T-cell (primary cell): Measurements from ENCODE around the gene AVP. TPM values are rescaled to one million over a fixed set of nuclear protein-coding genes. Genes with fewer than 3 reads are reported as not detected.

Experiments
- ATAC-seq, 4 experiments: fragments of 200-7000 bp in 3 of 4; fragments of 150-1000 bp in 1 of 4; cut with Tn5 transposase; replicated peaks in 1 of 4; 1 replicate in 3 of 4; 2 replicates in 1 of 4; pipeline ENCODE4 v1.10.0; 2021; ENCODE audit warnings: moderate library complexity in 3 of 4, mild to moderate bottlenecking in 2 of 4, moderate number of reproducible peaks in 1 of 4
- CTCF ChIA-PET, 2 donors: fragments of 300-600 bp; sonication (Branson Sonifier 250); formaldehyde crosslinking; loops; one replicate each; lab custom pipeline; 2022; ENCODE audit warnings: antibody characterized with exemption in 2 of 2; lab: Charles Lee
- POLR2A ChIA-PET, 2 donors: fragments of 300-600 bp; sonication (Branson Sonifier 250); formaldehyde crosslinking; loops; one replicate each; lab custom pipeline; 2022; ENCODE audit warnings: antibody characterized with exemption in 2 of 2; lab: Charles Lee
- DNase-seq, 35 experiments: peaks; one replicate each; pipeline versions ENCODE4 v3.0.0 to v3.0.0-alpha.2; 2013 to 2023
- H3K27ac ChIP-seq: one replicate; pipeline ENCODE4 v1.5.1; 2013; ENCODE audit warnings: low read length
- H3K27me3 ChIP-seq, 2 experiments: replicated peaks in 1 of 2; 1 replicate in 1 of 2; 2 replicates in 1 of 2; pipeline versions ENCODE4 v1.6.1 to v1.7.0; 2013; ENCODE audit warnings: low read length in 1 of 2, mixed read lengths in 1 of 2; ENCODE audit not compliant: control insufficient read depth in 2 of 2, insufficient read depth in 2 of 2; ENCODE audit errors: extremely low read depth in 1 of 2
- H3K36me3 ChIP-seq, 2 donors: 1 replicate in 1 of 2; 2 replicates in 1 of 2; pipeline versions ENCODE4 v1.6.1 to v1.7.0; 2013; ENCODE audit warnings: low read length in 1 of 2; ENCODE audit not compliant: control insufficient read depth in 2 of 2, insufficient read depth in 1 of 2; ENCODE audit errors: extremely low read depth in 1 of 2
- H3K4me1 ChIP-seq, 2 experiments: 1 replicate in 1 of 2; 2 replicates in 1 of 2; pipeline versions ENCODE4 v1.6.1 to v1.7.0; 2013; ENCODE audit warnings: low read length in 2 of 2, mixed read lengths in 1 of 2; ENCODE audit not compliant: insufficient read depth in 2 of 2, control insufficient read depth in 1 of 2; ENCODE audit errors: extremely low read depth in 1 of 2
- H3K4me3 ChIP-seq, 2 donors: 1 replicate in 1 of 2; 2 replicates in 1 of 2; pipeline versions ENCODE4 v1.5.1 to v1.7.0; 2013; ENCODE audit warnings: mild to moderate bottlenecking in 2 of 2, low read length in 1 of 2, moderate library complexity in 1 of 2; ENCODE audit not compliant: control insufficient read depth in 1 of 2; ENCODE audit errors: extremely low read depth in 1 of 2
- H3K9me3 ChIP-seq: 2 replicates; pipeline ENCODE4 v1.7.0; 2013
- H3K27ac Mint-ChIP-seq, 2 donors: one replicate each; pipeline ENCODE4 v1.8.0; 2020 to 2021; ENCODE audit warnings: mild to moderate bottlenecking in 2 of 2, mixed read lengths in 2 of 2
- H3K27me3 Mint-ChIP-seq, 2 donors: one replicate each; pipeline ENCODE4 v1.8.0; 2021 to 2022; ENCODE audit warnings: mixed read lengths in 2 of 2
- H3K36me3 Mint-ChIP-seq: one replicate; pipeline ENCODE4 v1.8.0; 2021; ENCODE audit warnings: mixed read lengths
- H3K4me1 Mint-ChIP-seq, 3 donors: one replicate each; pipeline ENCODE4 v1.8.0; 2020 to 2022; ENCODE audit warnings: mixed read lengths in 3 of 3, mild to moderate bottlenecking in 1 of 3
- H3K4me3 Mint-ChIP-seq, 3 donors: one replicate each; pipeline ENCODE4 v1.8.0; 2020 to 2022; ENCODE audit warnings: mild to moderate bottlenecking in 3 of 3, mixed read lengths in 3 of 3, moderate library complexity in 3 of 3
- H3K9me3 Mint-ChIP-seq, 3 donors: one replicate each; pipeline ENCODE4 v1.8.0; 2020 to 2022; ENCODE audit warnings: mixed read lengths in 3 of 3
- WGBS: methylation state at CpG from one replicate; pipeline ENCODE4 v1.1.5; 2013; ENCODE audit warnings: missing lambda C conversion rate; ENCODE audit not compliant: insufficient coverage; 5-methylcytosine and 5-hydroxymethylcytosine counted together
- total RNA-seq, 35 experiments: library from RNA in 6 of 35; stranded (reverse) in 6 of 35; fragments of 120-200 nt in 1 of 35; gene quantifications; one replicate each; pipeline versions ENCODE4 v1.2.1 to v1.2.4 and lab custom pipeline; 2013 to 2026

The AVP gene
- total RNA-seq, 5 donors from 2014 or later (not counting 1 experiment from before 2014, with no cell fraction given), result 0.44 to 1.6 (median 0.59) TPM; not detected in 2

- Histone ChIP-seq H3K27me3 (no peaks in the 10 kb centered on the region), H3K4me3 (no peak overlapping the region), H3K27ac (no peak overlapping the region), H3K9me3 (no peaks in the 10 kb centered on the region), H3K4me1 (no peaks in the 10 kb centered on the region), H3K36me3 (peaks cover 7 to 65% of the 10 kb centered on the region in 2 donors)
- DNase-seq (no peak), ATAC-seq (no peak)
- Mint-ChIP-seq H3K27ac (peak overlapping the region; percentile 34 to 47), H3K9me3 (no peaks in the 10 kb centered on the region), H3K27me3 (no peaks in the 10 kb centered on the region), H3K36me3 (peaks cover 39% of the 10 kb centered on the region), H3K4me1 (peaks cover 0 to 2% (median 0%) of the 10 kb centered on the region in 3 donors), H3K4me3 (no peak overlapping the region)
- ChIA-PET POLR2A (interaction anchor here in 1 of 2 donors (0.7 kb wide), 1 partner anchor 158 kb away, joined by 3 read pairs; no protein-coding TSS in a partner anchor), CTCF (interaction anchor here in 1 of 2 donors (0.6 kb wide), 1 partner anchor 322 kb away, joined by 9 read pairs; no protein-coding TSS in a partner anchor)
- WGBS, result 67% methylated on average over 1 of the region's 5 CpGs
These were observed 46.1 kb downstream of the AVP start for GRCh38 chr20:3038454-3038853.

- Histone ChIP-seq H3K27ac (no peak overlapping the region), H3K36me3 (peaks cover 7 to 72% of the 10 kb centered on the region in 2 donors), H3K4me3 (no peak overlapping the region), H3K27me3 (no peaks in the 10 kb centered on the region), H3K9me3 (no peaks in the 10 kb centered on the region), H3K4me1 (no peaks in the 10 kb centered on the region)
- ChIA-PET CTCF (no interaction called here), POLR2A (no interaction called here)
- no peak overlapping the region for H3K27ac Mint-ChIP-seq
- H3K4me3 Mint-ChIP-seq, result no peak overlapping the region
- H3K36me3 Mint-ChIP-seq, result peaks cover 39% of the 10 kb centered on the region
- no peak for DNase-seq
- no peaks in the 10 kb centered on the region for H3K27me3 Mint-ChIP-seq
- peaks cover 0 to 2% (median 0%) of the 10 kb centered on the region in 3 donors for H3K4me1 Mint-ChIP-seq
- ATAC-seq, result no peak
- H3K9me3 Mint-ChIP-seq, result no peaks in the 10 kb centered on the region
- WGBS, result 95% methylated on average over 2 of the region's 3 CpGs
These were observed 46.9 kb downstream of the AVP start for GRCh38 chr20:3037654-3038053.

- Mint-ChIP-seq H3K27ac (no peak overlapping the region), H3K27me3 (no peaks in the 10 kb centered on the region), H3K4me3 (no peak overlapping the region), H3K36me3 (peaks cover 36% of the 10 kb centered on the region), H3K9me3 (no peaks in the 10 kb centered on the region), H3K4me1 (no peaks in the 10 kb centered on the region)
- Histone ChIP-seq H3K4me1 (no peaks in the 10 kb centered on the region), H3K36me3 (peaks cover 19 to 80% of the 10 kb centered on the region in 2 donors), H3K4me3 (no peak overlapping the region), H3K27me3 (no peaks in the 10 kb centered on the region), H3K9me3 (no peaks in the 10 kb centered on the region), H3K27ac (no peak overlapping the region)
- no peak for DNase-seq
- ChIA-PET POLR2A (interaction anchor here in 1 of 2 donors (0.7 kb wide), 1 partner anchor 90 kb away, joined by 5 read pairs; no protein-coding TSS in a partner anchor), CTCF (no interaction called here)
- no peak for ATAC-seq
- 93% methylated on average over 5 of the region's 8 CpGs for WGBS
These were observed 51.9 kb downstream of the AVP start for GRCh38 chr20:3032624-3033023.

Other genes with a start within 250 kb of the AVP start
- 100 to 1,000 TPM in 2 of 5 donors, 10 to 100 TPM in 3; 65.1 to 111 (median 95.2) TPM for gene PCED1A, start 244.1 kb downstream of the AVP start, total RNA-seq
- gene VPS16, start 244.0 kb downstream of the AVP start, total RNA-seq, result 10 to 100 TPM; 44.5 to 72.2 (median 68.2) TPM
- 10 to 100 TPM; 66.2 to 98.6 (median 71.5) TPM for gene PTPRA, start 211.2 kb downstream of the AVP start, total RNA-seq
- 1 to 10 TPM in 4 of 5 donors, under 1 TPM in 1; 0.60 to 3.4 (median 1.8) TPM for gene GNRH2, start 41.1 kb downstream of the AVP start, total RNA-seq
- 10 to 100 TPM; 20.9 to 38.5 (median 36.8) TPM for gene MRPS26, start 38.7 kb downstream of the AVP start, total RNA-seq
- 1 to 10 TPM in 2 of 5 donors, under 1 TPM in 1, not detected in 2; 0.92 to 3.0 (median 1.5) TPM for gene OXT, start 13.1 kb downstream of the AVP start, total RNA-seq
- 10 to 100 TPM; 23.2 to 33.5 (median 28.7) TPM for gene FASTKD5, start 75.1 kb upstream of the AVP start, total RNA-seq
- 10 to 100 TPM in 4 of 5 donors, 1 to 10 TPM in 1; 9.4 to 13.4 (median 10.8) TPM for gene UBOX5, start 75.1 kb upstream of the AVP start, total RNA-seq
- gene LZTS3, start 88.8 kb upstream of the AVP start, total RNA-seq, result 10 to 100 TPM; 14.4 to 19.6 (median 15.3) TPM
- gene DDRGK1, start 120.0 kb upstream of the AVP start, total RNA-seq, result 10 to 100 TPM; 44.6 to 76.3 (median 68.2) TPM
- gene ITPA, start 124.8 kb upstream of the AVP start, total RNA-seq, result 10 to 100 TPM; 41.6 to 67.6 (median 61.8) TPM
- gene SLC4A11, start 154.5 kb upstream of the AVP start, total RNA-seq, result 1 to 10 TPM in 3 of 5 donors, under 1 TPM in 2; 0.43 to 3.9 (median 1.4) TPM